HepG2 (cell line): ENCODE measurements around the gene KRT84. TPM values are rescaled to one million over a fixed set of nuclear protein-coding genes. Genes with fewer than 3 reads are reported as not detected.

ENCODE experiments used
- ATF4 ChIP-seq, 2 experiments: fragments of 450-650 bp in 1 of 2; sonication (generic) in 1 of 2; formaldehyde crosslinking; IDR thresholded peaks; 2 replicates each; pipeline versions ENCODE4 v1.5.0 to v1.8.0; 2020 to 2022; ENCODE audit warnings: mild to moderate bottlenecking in 1 of 2, missing genetic modification reagents in 1 of 2
- CEBPG ChIP-seq: IDR thresholded peaks from 2 replicates; pipeline ENCODE4 v1.6.1; 2016
- CENPBD1 ChIP-seq: sonication (generic); formaldehyde crosslinking; IDR thresholded peaks from 2 replicates; pipeline ENCODE4 v1.8.0; 2022; ENCODE audit warnings: missing genetic modification reagents, low read depth, mild to moderate bottlenecking, borderline replicate concordance
- KDM1A ChIP-seq: IDR thresholded peaks from 2 replicates; pipeline ENCODE4 v1.6.1; 2016; ENCODE audit warnings: missing compliant biosample characterization
- MZF1 ChIP-seq: sonication (generic); formaldehyde crosslinking; IDR thresholded peaks from 2 replicates; pipeline ENCODE4 v1.8.1; 2023; ENCODE audit warnings: mild to moderate bottlenecking, missing genetic modification reagents, borderline replicate concordance
- NFKBIZ ChIP-seq: IDR thresholded peaks from 2 replicates; pipeline ENCODE4 v1.6.1; 2018; ENCODE audit warnings: missing genetic modification reagents, missing compliant biosample characterization
- REL ChIP-seq: sonication (generic); formaldehyde crosslinking; conservative IDR thresholded peaks from 2 replicates; pipeline ENCODE4 v1.8.0; 2022; ENCODE audit warnings: mild to moderate bottlenecking, missing genetic modification reagents, moderate library complexity
- REST ChIP-seq, 2 experiments: IDR thresholded peaks; 2 replicates each; pipeline ENCODE4 v1.6.1; 2011 to 2012; ENCODE audit warnings: low read length in 2 of 2, borderline replicate concordance in 1 of 2, low read depth in 1 of 2, mild to moderate bottlenecking in 1 of 2, moderate library complexity in 1 of 2
- SMC3 ChIP-seq: IDR thresholded peaks from 2 replicates; pipeline ENCODE4 v1.6.1; 2011; ENCODE audit warnings: low read length, improper control_type of control experiment
- STAG1 ChIP-seq: sonication (generic); formaldehyde crosslinking; IDR thresholded peaks from 2 replicates; pipeline ENCODE4 v1.4.0; 2020; ENCODE audit warnings: missing genetic modification reagents
- TEAD3 ChIP-seq: optimal IDR thresholded peaks from 2 replicates; pipeline ENCODE3; 2016; ENCODE audit warnings: borderline replicate concordance
- ZBTB14 ChIP-seq: sonication (generic); formaldehyde crosslinking; IDR thresholded peaks from 2 replicates; pipeline ENCODE4 v1.4.0; 2020; ENCODE audit warnings: missing genetic modification reagents
- polyA plus RNA-seq, 8 experiments: library from polyadenylated mRNA; depleted of rRNA in 3 of 8; stranded (reverse) in 7 of 8; unstranded in 1 of 8; fragments of >200 nt; fragmentation: Illumina TruSeq in 4 of 8; extraction: Trizol in 4 of 8; gene quantifications; 2 replicates each; pipeline versions ENCODE4 v1.2.1 to v1.2.3, GENCODE V29; 2011 to 2016; ENCODE audit warnings: low read depth in 4 of 8, missing spikeins in 1 of 8, mixed read lengths in 1 of 8; ENCODE audit not compliant: insufficient read depth in 1 of 8
- total RNA-seq, 5 experiments: library from RNA; depleted of rRNA; stranded (reverse); fragments of >200 nt; fragmentation: Illumina TruSeq; extraction: Trizol; gene quantifications; 2 replicates each; pipeline ENCODE4 v1.2.3, GENCODE V29; 2016; ENCODE audit warnings: low read depth in 1 of 5
- TF ChIP-seq, protein P1 (sequence below): sonication (generic); formaldehyde crosslinking; IDR thresholded peaks from 2 replicates; pipeline ENCODE4 v1.4.0; 2020; ENCODE audit warnings: missing genetic modification reagents, borderline replicate concordance
- TF ChIP-seq, protein P2 (sequence below): sonication (generic); formaldehyde crosslinking; IDR thresholded peaks from 2 replicates; pipeline ENCODE4 v1.5.0; 2020; ENCODE audit warnings: mild to moderate bottlenecking, missing genetic modification reagents, moderate library complexity

Gene KRT84
- total and polyA plus RNA-seq, 2 of the 13 experiments (the other 11 are each of a cell fraction or from before 2014, with no cell fraction given), result not detected

DNA sequence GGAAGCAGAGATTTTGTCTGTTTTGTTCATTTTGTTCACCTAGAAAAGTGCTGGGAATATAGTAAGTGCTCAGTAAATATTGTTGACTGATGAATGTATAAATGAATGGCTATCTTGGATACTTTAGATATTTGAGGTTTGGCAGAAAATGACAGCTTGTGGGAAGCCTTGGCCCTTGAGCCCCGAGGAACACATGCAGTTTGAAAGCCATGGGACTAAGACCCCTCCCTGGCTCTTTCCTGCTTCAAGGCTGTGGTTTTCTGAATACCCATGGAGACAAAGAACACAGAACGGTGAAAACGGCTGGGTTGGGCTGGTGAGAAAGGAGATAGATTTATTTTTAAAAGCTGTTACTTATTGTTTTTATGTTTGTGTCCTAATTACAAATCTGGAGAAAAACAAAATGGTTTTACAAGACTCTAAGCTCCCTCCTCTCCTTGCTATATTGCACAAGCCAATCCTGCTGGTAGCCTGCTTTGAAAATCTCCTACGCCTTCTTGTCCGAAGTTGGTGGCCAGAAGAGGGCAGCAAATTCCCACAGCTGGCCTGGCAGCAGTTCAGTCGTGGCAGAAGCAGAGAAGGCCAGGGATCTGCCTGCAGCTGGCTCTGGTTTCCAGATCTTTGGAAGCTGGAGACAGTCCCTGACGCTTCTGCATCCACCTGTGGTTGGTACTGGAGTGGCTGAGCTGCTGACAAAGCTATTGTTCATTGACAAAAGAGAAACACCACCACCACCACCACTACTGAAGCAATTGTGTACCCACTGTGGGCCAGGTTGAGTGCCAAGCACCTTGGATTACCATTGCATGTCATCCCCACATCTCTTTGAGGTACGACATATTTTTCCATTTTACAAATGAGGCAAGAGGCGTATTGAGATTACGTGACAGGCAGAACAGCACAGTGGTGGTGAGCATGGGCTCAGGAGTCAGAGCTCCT is 13.0 kb downstream of the KRT84 start (continued):
- no peak for TF ChIP-seq ATF4 (CRISPR knock-in tag; IDR thresholded peaks at IDR 0.05)
- TF ChIP-seq MZF1 (CRISPR knock-in tag), result no peak
- TF ChIP-seq STAG1, result peak; percentile 89
- TF ChIP-seq TEAD3, result peak; percentile 27
- TF ChIP-seq, protein P1, sequence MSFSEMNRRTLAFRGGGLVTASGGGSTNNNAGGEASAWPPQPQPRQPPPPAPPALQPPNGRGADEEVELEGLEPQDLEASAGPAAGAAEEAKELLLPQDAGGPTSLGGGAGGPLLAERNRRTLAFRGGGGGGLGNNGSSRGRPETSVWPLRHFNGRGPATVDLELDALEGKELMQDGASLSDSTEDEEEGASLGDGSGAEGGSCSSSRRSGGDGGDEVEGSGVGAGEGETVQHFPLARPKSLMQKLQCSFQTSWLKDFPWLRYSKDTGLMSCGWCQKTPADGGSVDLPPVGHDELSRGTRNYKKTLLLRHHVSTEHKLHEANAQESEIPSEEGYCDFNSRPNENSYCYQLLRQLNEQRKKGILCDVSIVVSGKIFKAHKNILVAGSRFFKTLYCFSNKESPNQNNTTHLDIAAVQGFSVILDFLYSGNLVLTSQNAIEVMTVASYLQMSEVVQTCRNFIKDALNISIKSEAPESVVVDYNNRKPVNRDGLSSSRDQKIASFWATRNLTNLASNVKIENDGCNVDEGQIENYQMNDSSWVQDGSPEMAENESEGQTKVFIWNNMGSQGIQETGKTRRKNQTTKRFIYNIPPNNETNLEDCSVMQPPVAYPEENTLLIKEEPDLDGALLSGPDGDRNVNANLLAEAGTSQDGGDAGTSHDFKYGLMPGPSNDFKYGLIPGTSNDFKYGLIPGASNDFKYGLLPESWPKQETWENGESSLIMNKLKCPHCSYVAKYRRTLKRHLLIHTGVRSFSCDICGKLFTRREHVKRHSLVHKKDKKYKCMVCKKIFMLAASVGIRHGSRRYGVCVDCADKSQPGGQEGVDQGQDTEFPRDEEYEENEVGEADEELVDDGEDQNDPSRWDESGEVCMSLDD, result no peak
- TF ChIP-seq KDM1A (CRISPR knock-in tag), result no peak
- no peak for TF ChIP-seq REST (IDR thresholded peaks at IDR 0.05; ENCODE audit: borderline replicate concordance in 1 of 2, low read depth in 1 of 2, low read length in 2 of 2)
- TF ChIP-seq CENPBD1 (CRISPR knock-in tag), result no peak
- TF ChIP-seq SMC3, result peak; percentile 78
- no peak for TF ChIP-seq ZBTB14 (CRISPR knock-in tag)
- no peak for TF ChIP-seq NFKBIZ (CRISPR knock-in tag)
- peak; percentile 37; the same call in 1 of the 2 replicates for TF ChIP-seq CEBPG (CRISPR knock-in tag)
- TF ChIP-seq REL (CRISPR knock-in tag), result no peak
- TF ChIP-seq, protein P2, sequence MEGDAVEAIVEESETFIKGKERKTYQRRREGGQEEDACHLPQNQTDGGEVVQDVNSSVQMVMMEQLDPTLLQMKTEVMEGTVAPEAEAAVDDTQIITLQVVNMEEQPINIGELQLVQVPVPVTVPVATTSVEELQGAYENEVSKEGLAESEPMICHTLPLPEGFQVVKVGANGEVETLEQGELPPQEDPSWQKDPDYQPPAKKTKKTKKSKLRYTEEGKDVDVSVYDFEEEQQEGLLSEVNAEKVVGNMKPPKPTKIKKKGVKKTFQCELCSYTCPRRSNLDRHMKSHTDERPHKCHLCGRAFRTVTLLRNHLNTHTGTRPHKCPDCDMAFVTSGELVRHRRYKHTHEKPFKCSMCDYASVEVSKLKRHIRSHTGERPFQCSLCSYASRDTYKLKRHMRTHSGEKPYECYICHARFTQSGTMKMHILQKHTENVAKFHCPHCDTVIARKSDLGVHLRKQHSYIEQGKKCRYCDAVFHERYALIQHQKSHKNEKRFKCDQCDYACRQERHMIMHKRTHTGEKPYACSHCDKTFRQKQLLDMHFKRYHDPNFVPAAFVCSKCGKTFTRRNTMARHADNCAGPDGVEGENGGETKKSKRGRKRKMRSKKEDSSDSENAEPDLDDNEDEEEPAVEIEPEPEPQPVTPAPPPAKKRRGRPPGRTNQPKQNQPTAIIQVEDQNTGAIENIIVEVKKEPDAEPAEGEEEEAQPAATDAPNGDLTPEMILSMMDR (CRISPR knock-in tag), result peak; percentile 91
